Sigmoid colon (tissue), 4 donors: ENCODE data around the gene DBF4.

Experiments
- EP300 ChIP-seq, 4 donors: sonication (generic); formaldehyde crosslinking; IDR thresholded peaks; one replicate each; pipeline ENCODE4 v1.6.1; 2017; ENCODE audit warnings: antibody characterized with exemption in 4 of 4
- POLR2A ChIP-seq, 2 donors: fragments of 450-650 bp; IDR thresholded peaks; one replicate each; pipeline ENCODE4 v1.6.1; 2016; ENCODE audit warnings: antibody characterized with exemption in 2 of 2, mild to moderate bottlenecking in 2 of 2, moderate library complexity in 2 of 2
- POLR2AphosphoS5 ChIP-seq, 4 donors: sonication (generic); formaldehyde crosslinking; IDR thresholded peaks; one replicate each; pipeline ENCODE4 v1.6.1; 2017; ENCODE audit warnings: antibody characterized with exemption in 4 of 4
- TF ChIP-seq, protein P1 (sequence below), 4 experiments: fragments of 450-650 bp in 3 of 4; fragments of 200-600 bp in 1 of 4; IDR thresholded peaks; one replicate each; pipeline ENCODE4 v1.5.1; 2016 to 2019; ENCODE audit warnings: antibody characterized with exemption in 4 of 4, mild to moderate bottlenecking in 3 of 4, moderate library complexity in 2 of 4

DNA sequence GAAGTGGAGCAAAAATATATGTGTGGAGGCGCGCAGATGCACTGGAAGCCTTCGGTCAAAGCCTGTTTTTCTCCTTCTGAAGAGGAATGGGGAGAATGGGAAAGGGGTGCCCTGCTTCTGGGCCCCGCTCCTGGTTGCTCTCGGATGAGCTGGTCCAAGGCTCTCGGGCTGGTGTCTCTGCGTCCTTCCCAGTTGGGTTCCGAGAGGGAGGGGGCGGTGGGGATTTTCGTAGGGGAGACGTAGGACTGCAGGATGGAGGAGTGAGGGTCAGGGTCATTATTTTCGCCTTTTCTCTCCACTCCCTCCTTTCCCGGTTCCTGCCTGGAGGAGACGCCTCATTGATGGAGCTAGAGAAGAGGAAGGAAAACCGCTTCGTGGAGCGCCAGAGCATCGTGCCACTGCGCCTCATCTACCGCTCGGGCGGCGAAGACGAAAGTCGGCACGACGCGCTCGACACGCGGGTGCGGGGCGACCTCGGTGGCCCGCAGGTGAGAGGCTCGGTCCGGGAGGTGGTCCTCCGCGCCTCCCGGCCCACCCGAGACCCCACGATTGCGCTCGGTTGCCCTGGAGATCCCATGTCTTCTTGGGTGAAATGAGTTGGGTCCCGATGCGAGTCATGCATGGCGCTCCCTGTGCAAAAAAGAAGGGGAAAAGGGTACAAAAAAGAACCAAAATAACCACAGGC is 58.5 kb downstream of the DBF4 start:
- TF ChIP-seq, protein P1, sequence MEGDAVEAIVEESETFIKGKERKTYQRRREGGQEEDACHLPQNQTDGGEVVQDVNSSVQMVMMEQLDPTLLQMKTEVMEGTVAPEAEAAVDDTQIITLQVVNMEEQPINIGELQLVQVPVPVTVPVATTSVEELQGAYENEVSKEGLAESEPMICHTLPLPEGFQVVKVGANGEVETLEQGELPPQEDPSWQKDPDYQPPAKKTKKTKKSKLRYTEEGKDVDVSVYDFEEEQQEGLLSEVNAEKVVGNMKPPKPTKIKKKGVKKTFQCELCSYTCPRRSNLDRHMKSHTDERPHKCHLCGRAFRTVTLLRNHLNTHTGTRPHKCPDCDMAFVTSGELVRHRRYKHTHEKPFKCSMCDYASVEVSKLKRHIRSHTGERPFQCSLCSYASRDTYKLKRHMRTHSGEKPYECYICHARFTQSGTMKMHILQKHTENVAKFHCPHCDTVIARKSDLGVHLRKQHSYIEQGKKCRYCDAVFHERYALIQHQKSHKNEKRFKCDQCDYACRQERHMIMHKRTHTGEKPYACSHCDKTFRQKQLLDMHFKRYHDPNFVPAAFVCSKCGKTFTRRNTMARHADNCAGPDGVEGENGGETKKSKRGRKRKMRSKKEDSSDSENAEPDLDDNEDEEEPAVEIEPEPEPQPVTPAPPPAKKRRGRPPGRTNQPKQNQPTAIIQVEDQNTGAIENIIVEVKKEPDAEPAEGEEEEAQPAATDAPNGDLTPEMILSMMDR (IDR thresholded peaks at IDR 0.05), result no peak
- TF ChIP-seq POLR2A (IDR thresholded peaks at IDR 0.05) (no peak), POLR2AphosphoS5 (IDR thresholded peaks at IDR 0.05) (no peak), EP300 (IDR thresholded peaks at IDR 0.05) (no peak)
